ENCODE data around the gene SCN5A. TPM values are rescaled to one million over a fixed set of nuclear protein-coding genes. Genes with fewer than 3 reads are reported as not detected.

Gene SCN5A
- total RNA-seq, 1 experiment from 2014 or later, result not detected

DNA sequence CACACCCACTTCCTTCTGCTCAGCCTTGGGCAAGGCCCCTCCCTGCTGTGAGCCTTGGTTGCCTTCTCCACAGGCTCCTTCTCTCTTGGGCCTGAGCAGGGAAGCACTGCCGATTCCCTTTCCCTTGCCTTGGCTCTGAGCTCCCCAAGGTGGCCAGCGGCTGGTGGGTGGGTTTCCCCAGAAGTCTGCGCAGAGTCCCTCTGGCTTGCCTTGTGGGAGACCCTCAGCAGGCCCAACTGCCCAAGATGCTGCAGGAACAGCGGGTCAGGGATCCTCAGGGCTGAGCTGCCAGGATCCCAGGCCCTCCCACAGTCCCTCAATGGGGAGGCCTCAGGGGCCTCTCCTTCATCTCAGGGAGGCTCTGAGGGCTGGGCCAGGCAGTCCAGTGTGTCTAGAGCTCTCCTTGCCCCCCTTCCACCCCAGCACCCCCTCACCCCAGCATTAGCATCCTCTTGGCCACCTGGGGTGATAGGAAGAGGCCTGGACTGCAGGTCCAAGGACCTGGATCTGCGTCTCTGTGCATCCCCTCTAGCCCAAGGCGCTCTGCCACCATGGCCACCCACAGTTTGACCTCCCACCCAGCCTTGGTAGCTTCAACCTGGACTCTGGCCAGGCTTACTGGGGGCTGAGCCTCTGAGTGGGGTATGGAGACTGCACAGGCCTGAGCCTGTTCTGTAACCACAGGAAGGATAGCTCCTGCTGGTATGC lies 84.7 kb downstream of the SCN5A start:
- Mint-ChIP-seq H3K4me3 (ENCODE audit: unreplicated experiment) (no peak overlapping the region), H3K9me3 (ENCODE audit: unreplicated experiment) (no peaks in the 10 kb centered on the region), H3K36me3 (ENCODE audit: insufficient read depth, unreplicated experiment) (peaks cover 5% of the 10 kb centered on the region), H3K27me3 (ENCODE audit: insufficient read depth, unreplicated experiment) (no peaks in the 10 kb centered on the region), H3K4me1 (ENCODE audit: insufficient read depth, unreplicated experiment) (no peaks in the 10 kb centered on the region), H3K27ac (ENCODE audit: low read depth, unreplicated experiment) (no peak overlapping the region)
- intact Hi-C loops (cut with micrococcal nuclease), result no loop called here
- TF ChIP-seq, protein P1, sequence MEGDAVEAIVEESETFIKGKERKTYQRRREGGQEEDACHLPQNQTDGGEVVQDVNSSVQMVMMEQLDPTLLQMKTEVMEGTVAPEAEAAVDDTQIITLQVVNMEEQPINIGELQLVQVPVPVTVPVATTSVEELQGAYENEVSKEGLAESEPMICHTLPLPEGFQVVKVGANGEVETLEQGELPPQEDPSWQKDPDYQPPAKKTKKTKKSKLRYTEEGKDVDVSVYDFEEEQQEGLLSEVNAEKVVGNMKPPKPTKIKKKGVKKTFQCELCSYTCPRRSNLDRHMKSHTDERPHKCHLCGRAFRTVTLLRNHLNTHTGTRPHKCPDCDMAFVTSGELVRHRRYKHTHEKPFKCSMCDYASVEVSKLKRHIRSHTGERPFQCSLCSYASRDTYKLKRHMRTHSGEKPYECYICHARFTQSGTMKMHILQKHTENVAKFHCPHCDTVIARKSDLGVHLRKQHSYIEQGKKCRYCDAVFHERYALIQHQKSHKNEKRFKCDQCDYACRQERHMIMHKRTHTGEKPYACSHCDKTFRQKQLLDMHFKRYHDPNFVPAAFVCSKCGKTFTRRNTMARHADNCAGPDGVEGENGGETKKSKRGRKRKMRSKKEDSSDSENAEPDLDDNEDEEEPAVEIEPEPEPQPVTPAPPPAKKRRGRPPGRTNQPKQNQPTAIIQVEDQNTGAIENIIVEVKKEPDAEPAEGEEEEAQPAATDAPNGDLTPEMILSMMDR (IDR thresholded peaks at IDR 0.05; ENCODE audit: unreplicated experiment), result no peak
- no peak for DNase-seq (ENCODE audit: unreplicated experiment)
- no TSS peak for BruUV-seq (replicated peaks)
- ChIA-PET POLR2A (no interaction called here), CTCF (interaction anchor here (0.6 to 0.7 kb wide), 2 partner anchors 21 to 56 kb away, joined by 3 to 4 read pairs; no protein-coding TSS in a partner anchor)

DNA sequence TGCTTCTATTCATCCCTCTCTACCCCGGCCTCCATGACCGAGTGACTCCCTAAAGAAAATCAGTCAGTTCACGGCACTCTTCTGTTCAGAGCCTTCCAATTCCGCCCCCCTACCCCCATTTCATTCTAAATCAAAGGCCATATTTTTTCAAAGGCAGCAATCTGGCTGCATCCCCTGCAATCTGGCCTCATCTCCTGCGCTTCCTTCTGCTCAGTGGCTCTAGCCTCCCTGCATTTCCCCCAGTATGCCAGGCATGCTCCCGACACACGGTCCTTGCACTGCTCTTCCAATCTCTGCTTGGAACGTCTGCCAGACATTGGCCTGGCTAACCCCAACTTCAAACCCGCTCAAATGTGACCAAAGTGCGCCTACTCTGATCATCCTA lies 85.6 kb downstream of the SCN5A start:
- H3K4me3 Mint-ChIP-seq (ENCODE audit: unreplicated experiment), result no peak overlapping the region
- ChIA-PET CTCF (no interaction called here), POLR2A (no interaction called here)
- BruUV-seq (replicated peaks), result no TSS peak
- intact Hi-C loops (cut with micrococcal nuclease), result no loop called here
- no peak for DNase-seq (ENCODE audit: unreplicated experiment)
- no peak overlapping the region for H3K27ac Mint-ChIP-seq (ENCODE audit: low read depth, unreplicated experiment)
- no peaks in the 10 kb centered on the region for H3K9me3 Mint-ChIP-seq (ENCODE audit: unreplicated experiment)
- no peaks in the 10 kb centered on the region for H3K27me3 Mint-ChIP-seq (ENCODE audit: insufficient read depth, unreplicated experiment)
- no peaks in the 10 kb centered on the region for H3K4me1 Mint-ChIP-seq (ENCODE audit: insufficient read depth, unreplicated experiment)
- peaks cover 5% of the 10 kb centered on the region for H3K36me3 Mint-ChIP-seq (ENCODE audit: insufficient read depth, unreplicated experiment)
- TF ChIP-seq, protein P1 (IDR thresholded peaks at IDR 0.05; ENCODE audit: unreplicated experiment), result no peak

DNA sequence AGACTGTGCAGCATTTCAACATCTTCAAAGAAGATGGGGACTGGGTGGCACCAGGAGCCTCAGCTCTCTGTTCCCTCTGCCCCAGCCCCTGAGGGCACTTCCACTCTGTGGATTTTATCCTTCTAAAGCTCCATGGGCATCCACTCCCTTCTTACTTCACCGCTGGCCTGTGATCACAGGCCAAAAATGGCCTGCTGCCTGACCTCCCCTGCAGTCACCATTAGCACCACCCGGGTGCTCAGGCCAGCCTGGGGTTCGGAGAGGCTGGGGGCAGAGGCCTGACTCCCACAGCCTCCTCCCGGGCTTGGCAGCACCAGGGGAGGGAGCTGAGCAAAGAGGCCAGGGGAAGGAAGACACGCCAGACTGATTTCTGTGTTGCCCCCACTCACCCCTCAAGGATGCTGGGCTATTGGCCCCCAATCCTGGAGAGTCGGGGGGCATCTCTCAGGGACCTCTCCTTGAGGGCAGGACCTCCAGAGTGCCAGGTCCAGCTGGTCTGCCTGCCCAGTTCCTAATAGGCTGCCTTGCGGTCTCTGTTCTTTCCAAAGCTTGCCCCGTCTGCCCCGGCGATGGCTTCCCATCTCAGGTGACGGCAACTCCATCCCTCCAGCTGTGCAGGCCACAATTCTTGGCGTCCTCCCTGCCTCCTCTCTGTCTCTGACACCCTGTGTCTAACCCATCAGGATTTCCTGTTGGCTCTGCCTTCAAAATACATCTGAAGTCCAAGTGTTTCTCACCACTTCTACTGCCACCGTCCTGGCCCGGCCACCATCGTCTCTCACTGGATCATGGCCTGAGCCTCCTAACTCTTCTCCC lies 86.2 kb downstream of the SCN5A start:
- no peaks in the 10 kb centered on the region for H3K4me1 Mint-ChIP-seq (ENCODE audit: insufficient read depth, unreplicated experiment)
- intact Hi-C loops (cut with micrococcal nuclease), result no loop called here
- ChIA-PET POLR2A (no interaction called here), CTCF (no interaction called here)
- no peaks in the 10 kb centered on the region for H3K9me3 Mint-ChIP-seq (ENCODE audit: unreplicated experiment)
- DNase-seq (ENCODE audit: unreplicated experiment), result no peak
- no TSS peak for BruUV-seq (replicated peaks)
- H3K27ac Mint-ChIP-seq (ENCODE audit: low read depth, unreplicated experiment), result no peak overlapping the region
- TF ChIP-seq, protein P1 (IDR thresholded peaks at IDR 0.05; ENCODE audit: unreplicated experiment), result no peak
- no peaks in the 10 kb centered on the region for H3K27me3 Mint-ChIP-seq (ENCODE audit: insufficient read depth, unreplicated experiment)
- no peak overlapping the region for H3K4me3 Mint-ChIP-seq (ENCODE audit: unreplicated experiment)
- peaks cover 5% of the 10 kb centered on the region for H3K36me3 Mint-ChIP-seq (ENCODE audit: insufficient read depth, unreplicated experiment)

DNA sequence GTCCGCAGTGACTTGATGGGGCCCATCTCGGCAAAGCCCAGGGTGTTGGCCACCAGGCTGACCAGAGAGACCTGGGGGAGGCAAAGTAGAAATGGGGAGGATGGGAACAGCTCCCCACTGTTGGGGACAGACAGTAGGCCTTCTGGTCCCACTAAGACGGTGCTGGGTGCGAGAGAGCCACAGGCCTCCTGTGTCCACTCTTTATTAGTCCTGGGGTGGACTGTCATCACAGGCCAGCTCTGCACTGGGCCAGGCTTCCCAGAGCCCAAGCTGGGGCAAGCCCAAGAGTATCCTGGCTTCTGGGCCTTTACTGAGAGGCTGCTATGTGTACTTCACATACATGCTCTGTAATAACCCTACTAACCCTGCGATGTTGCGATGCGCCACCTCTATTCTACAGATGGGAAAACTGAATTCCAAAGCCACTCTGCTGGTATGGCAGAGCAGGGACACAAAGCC lies 87.0 kb downstream of the SCN5A start:
- no peak overlapping the region for H3K4me3 Mint-ChIP-seq (ENCODE audit: unreplicated experiment)
- POLR2A ChIA-PET, result interaction anchor here (0.6 kb wide), 1 partner anchor 19 kb away, joined by 3 read pairs; no protein-coding TSS in a partner anchor
- no peaks in the 10 kb centered on the region for H3K4me1 Mint-ChIP-seq (ENCODE audit: insufficient read depth, unreplicated experiment)
- H3K27ac Mint-ChIP-seq (ENCODE audit: low read depth, unreplicated experiment), result no peak overlapping the region
- TF ChIP-seq, protein P1 (IDR thresholded peaks at IDR 0.05; ENCODE audit: unreplicated experiment), result no peak
- DNase-seq (ENCODE audit: unreplicated experiment), result no peak
- no peaks in the 10 kb centered on the region for H3K9me3 Mint-ChIP-seq (ENCODE audit: unreplicated experiment)
- intact Hi-C loops (cut with micrococcal nuclease), result no loop called here
- H3K36me3 Mint-ChIP-seq (ENCODE audit: insufficient read depth, unreplicated experiment), result peaks cover 5% of the 10 kb centered on the region
- CTCF ChIA-PET, result interaction anchor here (0.6 to 0.7 kb wide), 2 partner anchors 8 to 68 kb away, joined by 3 read pairs; no protein-coding TSS in a partner anchor
- no peaks in the 10 kb centered on the region for H3K27me3 Mint-ChIP-seq (ENCODE audit: insufficient read depth, unreplicated experiment)
- BruUV-seq (replicated peaks), result no TSS peak

Measured in MCF 10A (cell line).